HG02642 (cell line): ENCODE results near the gene CXXC5.

ENCODE experiments used
- ATAC-seq: cut with Tn5 transposase; IDR thresholded peaks from one replicate; pipeline ENCODE4 v1.9.1; 2021; ENCODE audit warnings: mild to moderate bottlenecking; ENCODE audit not compliant: unreplicated experiment, poor library complexity

The CXXC5 gene

DNA sequence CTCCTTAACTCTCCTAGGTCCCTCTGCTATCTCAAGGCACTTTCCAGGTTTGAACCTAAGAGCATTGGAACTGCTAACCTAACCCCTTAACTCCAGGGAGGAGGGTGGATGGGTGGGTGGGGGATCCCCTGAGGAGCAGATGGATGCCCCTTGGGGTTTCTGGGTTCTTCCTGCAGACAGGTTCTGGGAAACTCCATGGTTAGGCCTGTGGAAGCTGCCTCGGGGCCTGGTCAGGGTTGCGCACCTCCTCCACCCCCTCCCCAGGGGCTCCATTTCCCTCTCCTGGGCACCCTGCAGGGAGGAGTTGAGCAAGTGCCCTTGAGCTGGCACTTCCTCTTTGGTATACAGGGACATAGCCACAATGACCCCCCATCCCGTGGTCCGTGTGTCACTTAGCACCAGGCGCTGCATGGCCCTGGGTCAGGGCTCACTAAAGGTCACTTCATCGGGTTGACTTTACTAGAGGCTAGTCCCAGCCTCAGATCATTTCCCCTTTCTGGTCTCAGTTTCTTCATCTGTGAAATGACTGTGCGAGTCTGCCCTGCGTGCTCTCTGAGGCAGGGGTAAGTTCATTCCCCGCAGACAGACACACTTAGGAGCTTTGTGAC is 16.0 kb downstream of the CXXC5 start:
- ATAC-seq, result peak; percentile 47

DNA sequence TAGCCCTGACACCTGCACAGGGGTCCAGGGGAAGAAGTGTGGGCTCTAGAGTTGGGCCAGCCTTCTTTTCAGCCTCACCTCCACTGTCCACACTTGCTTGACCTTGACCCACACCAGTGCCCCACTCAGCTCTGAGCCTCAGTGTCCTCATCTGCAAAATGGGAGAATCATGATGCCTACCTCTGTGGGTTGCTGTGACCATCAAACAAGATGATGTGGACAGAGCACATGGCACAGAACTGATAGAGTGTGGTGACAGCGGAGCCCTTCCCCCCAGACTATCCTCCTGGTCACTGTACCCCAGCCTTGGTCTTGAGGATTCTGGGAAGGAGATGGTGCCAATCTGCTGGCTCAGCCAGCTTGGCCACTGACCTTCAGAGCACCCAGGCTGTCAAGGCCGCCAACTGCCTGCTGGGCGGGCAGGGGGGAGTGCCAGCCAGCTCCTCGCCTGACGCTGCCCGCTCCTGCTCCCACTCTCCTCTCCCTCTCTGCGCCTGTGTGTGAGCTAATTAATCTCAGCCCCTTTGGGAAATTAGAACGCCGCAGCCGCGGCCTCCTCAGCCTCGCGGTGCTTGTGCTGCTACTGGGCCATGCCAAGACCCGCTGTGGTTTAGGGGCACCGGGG is 16.7 kb downstream of the CXXC5 start:
- no peak for ATAC-seq

DNA sequence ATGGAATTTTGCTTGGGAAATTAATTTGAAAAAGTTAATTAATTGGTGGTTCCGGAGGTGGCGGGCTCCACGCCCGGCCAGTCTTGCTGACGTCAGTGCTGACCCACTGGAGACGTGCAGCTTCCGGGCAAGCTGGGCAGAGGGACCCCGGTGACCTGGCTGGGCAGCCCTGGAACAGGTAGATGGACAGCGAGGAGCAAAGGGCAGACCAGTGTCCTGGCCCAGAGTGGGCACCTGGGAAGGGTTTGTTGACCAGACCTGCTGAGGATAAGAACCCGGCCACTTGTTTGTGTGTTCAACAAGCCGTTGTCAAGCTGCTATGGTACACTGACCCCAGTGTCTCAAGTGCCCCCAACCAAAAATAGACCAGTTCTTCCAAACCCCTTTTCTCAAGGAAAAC is 17.5 kb downstream of the CXXC5 start:
- ATAC-seq, result no peak

DNA sequence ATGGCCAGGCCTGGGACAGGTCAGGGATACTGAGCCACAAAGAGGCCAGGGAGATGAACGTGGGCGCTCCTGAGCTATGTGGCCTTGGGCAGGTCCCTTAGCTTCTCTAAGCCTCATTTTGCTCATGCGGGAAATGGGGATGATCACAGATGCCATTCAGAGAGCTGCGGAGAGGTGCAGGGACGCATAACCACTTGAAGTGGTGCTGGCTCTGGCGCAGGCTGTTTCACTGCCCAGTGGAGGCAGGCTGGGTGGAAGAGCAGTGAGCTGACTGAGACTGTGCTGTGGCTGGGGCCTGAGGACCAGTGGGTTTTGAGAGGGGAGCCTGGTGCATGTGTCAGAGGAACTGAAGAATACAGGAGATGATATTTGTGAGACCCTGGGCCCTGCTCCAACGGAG is 18.4 kb downstream of the CXXC5 start:
- ATAC-seq, result no peak

DNA sequence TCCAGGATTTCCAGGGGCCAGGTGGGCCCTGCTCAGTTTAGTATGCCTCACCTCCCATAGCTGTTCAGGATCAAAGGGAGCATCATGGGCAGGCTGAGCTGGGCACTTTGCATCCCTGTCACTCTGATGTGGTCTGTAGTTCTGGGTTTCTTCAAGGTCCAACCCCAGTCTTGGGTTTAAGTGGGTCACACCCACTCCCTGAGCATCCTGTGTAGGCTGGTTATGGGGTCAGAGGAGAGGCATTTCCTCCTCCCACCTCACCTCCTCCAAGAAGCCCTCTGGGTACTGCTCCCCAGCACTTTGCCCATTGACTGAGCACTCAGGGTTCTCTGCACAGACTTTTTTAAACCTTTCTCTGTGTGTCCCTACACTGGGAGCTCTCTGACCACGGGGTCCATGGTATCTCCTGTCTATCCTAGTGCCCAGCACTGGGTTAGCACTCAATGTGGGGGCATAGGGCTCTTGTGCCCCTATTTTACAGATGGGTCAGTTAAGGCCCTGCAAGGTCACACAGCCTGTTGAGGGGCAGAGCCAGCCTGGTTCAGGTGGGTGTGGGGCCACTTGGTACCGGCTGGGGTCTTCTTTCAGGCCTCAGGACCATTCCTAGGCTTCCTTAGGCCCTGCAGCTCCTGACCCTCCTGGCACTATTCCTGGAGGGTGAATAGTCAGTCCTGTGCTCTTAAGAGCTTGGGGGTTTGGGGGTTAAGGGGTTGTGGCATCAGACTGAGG is 19.0 kb downstream of the CXXC5 start:
- no peak for ATAC-seq

DNA sequence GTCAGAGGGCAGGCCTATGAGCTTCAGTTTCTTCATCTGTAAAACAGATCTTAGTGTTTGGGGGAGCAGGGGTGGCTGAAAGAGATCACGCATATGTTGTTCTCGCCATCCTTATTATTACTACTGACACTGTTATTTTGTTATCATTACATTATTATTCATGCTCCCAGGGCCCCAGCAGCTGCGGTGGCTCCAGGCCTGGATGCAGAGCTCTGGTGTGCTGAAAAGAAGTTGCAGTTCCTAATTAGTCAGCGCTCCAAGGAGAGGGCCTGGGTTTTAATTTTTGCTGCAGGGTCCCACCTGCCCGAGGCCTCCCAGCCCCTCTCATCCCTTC is 19.5 kb downstream of the CXXC5 start:
- no peak for ATAC-seq

DNA sequence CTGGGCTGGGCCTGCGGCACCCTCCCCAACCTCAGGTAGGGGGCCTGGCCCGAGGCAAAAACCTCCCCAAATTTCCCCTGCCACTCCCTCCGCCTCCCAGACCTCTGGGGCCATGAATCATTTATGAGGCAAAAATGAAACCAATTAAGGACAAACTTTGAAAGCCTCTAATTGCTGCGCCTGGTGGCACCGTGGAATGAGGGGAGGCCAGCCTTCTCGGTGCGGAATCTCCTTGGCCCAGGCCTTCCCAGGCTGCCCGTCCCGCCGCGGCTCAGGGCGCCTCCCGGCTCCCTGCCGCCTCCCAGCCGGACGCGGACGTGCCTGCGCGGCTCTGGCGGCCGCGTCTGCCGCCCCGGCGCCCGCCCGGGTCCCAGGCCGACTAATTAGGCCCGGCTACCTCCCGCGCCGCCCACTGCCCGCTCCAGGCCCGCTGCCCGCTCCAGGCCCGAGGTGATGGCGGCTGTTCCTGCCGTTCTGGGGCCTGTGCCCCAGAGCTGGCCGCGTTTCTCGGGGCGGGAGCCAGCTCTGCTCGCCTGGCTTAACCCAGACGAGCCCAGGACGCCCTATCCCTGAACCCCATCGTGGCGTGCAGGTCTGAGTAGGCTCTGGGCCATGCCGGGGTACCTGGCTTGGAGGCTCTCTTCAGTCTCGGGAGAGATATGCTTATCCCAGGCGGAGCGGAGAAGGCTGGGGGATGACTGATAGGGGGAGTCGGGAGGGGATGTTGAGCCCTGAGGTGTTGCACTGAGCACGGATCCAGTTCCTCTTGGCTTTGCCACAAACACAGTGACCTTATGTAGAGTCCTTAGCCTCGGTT is 20.1 kb downstream of the CXXC5 start:
- ATAC-seq, result peak; percentile 12

DNA sequence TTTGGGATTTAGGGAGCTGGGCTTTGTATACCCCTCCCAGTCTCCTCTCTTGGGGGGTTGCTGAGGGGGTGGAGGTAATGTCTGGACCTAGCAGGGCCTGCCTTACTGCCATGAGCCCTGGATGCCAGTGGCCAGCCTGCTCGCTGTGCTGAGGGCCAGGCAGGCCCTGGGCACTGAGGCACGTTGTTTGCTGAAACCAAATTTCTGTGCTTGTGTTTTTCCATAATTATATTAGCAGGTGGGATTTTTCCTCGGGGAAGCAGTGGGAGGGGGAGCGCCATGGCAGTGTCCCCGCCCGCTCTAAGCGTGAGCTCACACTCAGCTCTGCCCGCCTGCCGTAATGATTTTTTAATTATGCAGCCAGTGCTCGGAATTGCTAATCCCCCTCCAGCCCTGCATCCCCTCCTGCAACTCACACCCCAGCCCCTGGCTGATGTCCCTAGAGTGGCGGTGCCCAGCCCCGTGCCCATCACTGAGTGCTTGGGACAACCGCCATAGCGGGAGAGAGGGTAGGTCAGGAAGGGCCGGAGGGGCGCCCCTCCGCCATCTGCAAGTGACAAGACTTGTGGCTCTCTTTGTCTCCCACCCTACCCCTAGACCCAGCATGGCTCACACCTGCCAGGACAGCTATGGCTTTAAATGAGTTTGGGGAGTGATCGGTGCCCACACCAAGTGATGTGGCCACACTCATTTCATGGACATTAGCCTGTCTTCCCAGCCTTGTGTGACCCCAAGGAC is 20.9 kb downstream of the CXXC5 start:
- ATAC-seq, result no peak

DNA sequence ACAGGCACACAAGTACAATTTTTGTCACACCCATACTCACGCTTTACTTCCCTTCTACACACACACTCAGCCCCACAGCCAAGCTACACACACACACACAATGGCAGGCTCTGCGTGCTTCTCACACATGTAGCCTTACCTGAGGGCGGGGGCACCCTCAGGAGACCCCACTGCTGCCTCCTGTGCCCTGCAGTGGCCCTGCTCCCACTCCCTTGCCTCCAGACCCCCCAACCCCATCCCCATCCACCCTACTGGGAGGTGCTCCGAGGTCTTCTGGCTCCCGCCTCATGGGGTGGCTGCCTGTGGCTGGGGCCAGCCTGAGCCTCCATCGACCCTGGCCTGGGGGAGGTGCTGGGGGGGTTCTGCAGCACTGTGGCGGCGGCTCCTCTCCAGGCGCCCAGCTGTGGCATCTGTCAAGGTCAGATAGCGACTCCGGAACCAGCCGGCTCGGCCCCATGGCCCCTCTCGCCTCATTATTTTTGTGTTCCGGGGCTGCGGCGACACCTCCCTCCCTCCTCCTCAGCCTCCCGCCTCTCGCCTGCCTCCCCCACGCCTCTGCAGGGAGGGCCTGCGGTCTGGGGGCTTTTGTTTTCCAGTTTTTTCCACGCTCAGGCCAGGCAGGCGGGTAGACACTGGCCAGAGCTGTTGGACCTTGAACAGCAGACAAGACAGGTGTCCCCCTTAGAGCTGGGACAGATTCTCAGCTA is 21.7 kb downstream of the CXXC5 start:
- ATAC-seq, result peak; percentile 35

DNA sequence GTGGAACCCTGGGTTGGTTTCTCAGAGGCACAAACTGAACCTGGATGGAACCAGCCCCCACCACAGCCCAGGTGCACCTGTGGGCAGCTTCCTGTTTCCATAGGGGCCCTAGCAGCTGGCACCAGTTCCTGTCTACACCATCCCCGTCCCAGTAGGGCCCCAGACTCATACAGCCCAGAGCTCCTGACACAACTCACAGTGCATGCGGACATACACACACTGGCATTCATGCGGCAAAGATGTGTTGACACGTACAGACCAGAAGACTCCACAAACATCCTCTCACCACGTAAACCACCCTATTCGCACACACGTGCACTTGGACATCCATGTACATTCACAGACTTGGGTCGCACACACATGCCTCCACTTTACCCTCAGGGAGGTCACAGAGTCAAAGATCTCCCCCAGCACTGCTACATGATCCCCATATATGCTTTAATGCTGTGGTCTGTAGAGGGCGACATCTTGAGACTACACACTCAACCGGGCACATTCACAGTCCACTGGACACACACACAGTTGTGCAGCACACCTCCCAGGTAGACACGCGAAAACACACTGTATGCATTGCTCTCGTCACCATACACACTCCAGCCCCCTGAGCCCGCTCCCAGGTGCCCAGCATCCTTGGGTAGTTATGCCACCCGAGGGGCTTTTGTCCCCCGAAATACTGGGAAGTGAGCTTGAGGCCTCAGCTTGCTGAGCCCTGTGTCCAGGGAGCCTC is 22.4 kb downstream of the CXXC5 start:
- peak; percentile 49 for ATAC-seq

DNA sequence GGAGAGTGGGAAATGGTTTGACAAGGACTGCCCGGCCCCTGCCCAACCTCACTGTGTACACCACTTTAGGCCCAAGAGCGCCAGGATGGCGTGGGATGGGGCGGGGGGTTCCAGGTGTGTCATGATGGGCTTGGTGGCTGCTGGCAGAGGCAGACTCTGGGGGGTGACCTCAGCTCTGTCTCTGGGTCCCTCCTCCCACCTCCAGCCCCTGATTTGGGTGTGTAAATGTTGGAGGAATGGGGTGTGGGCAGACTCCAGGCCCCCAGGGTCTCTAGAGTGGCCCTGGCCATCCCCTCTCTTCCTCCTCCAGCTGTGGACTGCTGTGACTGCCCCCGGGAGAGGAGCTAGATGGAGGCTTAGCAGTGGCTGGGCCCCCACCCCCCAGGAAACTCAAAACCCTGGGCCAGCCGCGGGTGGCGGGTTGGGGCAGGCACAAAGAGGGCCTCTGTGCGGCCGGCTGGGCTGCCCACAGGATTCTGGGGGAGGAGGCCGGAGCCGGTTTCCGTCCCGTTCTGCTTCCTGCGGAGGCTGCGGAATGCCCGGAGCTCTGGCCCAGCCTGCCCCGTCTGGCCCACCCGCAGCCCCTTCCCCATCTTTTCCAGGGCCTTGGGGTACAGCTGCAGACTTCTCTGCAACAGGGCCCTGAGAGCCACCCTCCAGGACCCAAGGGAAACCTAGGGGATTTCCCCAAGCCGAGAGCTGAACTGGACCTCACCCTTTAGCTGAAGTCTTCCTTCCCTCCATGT is 23.1 kb downstream of the CXXC5 start:
- ATAC-seq, result peak; percentile 14

DNA sequence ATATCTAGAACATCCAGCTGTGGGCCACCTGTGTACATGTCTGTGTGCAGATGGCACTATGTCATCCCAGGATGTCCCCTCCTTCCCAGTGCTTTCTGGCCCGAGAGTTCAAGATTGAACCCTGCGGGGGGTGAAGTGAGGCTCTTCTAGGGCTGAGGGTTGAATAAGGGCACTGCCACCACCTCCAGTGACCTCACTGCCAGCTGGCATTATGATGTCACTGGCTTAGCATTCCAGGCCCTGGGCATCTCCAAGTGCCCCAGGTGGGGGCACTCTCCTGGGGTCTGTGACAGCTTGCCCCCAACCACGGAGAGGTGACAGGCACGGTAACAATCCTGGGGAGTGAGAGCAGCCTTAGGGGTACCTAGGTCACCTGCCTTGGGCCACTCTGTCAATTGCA is 27.1 kb downstream of the CXXC5 start:
- no peak for ATAC-seq

DNA sequence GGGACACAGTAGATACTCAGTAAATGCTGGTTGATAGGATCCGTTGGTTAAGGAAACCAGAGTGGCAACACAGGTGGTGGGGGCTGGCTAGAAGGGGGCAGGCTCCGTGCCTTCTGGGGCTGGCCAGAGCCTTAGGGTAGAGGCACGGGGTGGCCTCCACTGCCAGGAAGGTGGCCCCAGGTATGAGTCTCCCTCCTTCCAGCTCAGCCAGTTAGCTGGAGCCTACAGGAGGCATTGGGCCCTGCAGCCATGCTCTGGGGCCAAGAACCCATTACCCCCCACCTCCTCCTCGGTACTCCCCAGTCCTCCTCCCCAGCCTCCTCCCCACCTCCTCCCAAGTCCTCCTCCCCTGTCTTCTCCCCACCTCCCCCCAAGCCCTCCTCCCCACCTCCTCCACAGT is 27.7 kb downstream of the CXXC5 start:
- no peak for ATAC-seq

DNA sequence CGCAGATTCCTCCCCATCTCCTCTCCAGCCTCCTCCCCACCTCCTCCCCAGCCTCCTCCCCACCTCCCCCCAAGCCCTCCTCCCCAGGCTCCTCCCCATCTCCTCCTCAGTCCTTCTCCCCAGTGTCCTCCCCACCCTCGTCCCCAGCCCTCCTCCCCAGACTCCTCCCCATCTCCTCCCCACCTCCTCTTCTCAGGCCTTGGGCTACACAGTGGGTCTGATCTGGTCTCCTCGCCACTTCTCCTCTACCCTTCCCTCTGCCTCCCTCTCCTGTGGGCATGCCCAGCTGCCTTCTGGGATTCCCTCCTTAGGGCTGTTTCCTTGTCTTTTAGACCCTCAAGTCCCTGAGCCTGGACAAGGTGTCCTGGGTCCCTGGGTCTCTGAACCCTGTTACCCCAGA is 28.3 kb downstream of the CXXC5 start:
- no peak for ATAC-seq

DNA sequence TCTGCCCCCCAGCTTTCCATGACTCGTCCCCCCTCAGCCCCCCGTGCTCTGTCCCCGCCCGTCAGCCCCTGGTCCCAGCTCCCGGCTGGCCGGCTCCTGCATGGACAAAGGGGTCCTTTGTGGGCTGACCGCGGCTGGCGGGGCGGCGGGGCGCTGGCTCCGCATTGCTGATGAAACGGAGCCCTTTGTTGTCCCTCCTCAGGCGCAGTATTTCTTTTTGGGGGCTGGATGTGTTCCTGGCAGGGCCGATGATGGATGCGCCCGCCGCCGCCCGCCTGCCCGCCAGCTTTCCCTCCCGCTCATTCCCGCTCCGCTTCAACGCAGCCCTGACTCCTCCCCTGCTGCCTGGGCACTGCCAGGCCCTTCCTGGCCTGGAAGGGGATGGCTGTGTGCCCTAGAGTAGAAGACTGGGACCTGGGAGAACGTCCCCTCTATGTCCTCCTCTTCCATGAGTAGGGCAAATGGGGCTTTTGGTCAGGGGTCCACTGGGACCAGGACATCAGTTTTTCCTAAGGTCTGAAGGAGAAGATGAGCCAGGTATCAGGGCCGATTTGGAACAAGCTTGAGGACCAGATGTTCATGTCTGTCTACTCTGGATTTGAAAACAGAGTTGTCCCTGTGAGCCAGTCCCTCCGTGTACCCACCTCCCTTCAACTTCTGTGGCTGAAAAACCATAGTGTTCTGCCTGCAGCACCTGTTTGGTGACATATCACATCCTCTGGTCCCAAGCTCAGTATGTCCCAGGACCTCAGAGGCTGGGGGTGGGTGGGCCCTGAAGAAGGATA is 29.0 kb downstream of the CXXC5 start:
- no peak for ATAC-seq

DNA sequence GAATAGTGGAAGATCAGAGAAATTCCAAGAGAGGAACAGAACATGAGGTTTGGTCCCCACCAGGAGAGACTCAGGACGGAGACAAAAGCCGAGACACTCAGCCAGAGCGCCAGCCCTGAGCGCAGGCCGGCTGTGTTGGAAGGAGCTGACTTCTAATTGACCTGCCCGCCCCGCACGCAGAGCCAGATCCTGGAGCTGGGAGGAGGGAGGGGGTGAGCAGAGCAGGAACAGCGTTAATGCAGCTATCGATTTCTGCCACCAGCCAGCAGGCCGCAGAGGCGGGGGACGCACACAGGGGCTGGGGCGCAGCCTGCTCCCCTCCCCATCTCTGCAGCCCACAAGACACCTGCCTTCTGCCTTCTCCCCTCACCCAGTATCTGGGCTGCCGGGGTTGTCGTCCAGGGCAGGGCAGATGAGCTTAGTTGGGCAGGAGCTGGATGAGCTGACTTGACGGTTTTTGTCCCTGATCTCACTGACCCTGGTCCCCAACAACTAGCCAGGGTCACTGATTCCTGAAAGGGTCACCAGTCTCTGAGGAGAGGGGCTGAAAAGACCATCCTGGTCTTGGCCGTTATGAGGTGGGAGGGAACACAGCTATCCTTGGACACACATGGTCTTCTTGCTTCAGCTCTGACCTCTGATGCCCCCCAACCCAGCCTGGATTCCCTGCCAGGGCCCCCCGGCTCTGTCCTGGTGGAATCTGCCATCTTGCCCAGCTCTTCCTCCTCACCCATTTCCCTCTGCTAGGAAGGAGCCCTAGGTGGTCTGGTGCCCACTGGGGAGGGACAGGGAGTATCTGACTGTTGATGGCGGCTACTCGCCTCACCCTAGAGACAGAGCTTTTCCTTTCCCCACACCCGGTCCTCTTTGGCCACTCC is 29.8 kb downstream of the CXXC5 start:
- no peak for ATAC-seq
